ENCODE data around the gene NRXN3.

NRXN3 gene

GRCh38 chr14:78440356-78440894 is 270.3 kb downstream of the NRXN3 start:
- H3K4me1 ChIP-seq (ENCODE audit: insufficient read depth, poor library complexity, severe bottlenecking): no peaks in the 10 kb centered on the region
- no peaks in the 10 kb centered on the region for H3K36me3 ChIP-seq (ENCODE audit: low read depth)
- no peaks in the 10 kb centered on the region for H3K9me3 ChIP-seq (ENCODE audit: severe bottlenecking)
- no peak overlapping the region for H3K27ac ChIP-seq (ENCODE audit: poor library complexity, severe bottlenecking)
- H3K4me3 ChIP-seq (ENCODE audit: severe bottlenecking): no peak overlapping the region
- ATAC-seq (ENCODE audit: low read depth): no peak
- no peak for TF ChIP-seq CTCF (IDR thresholded peaks at IDR 0.05; ENCODE audit: poor library complexity, severe bottlenecking)
- no peak for DNase-seq (ENCODE audit: low spot score)
- no peaks in the 10 kb centered on the region for H3K27me3 ChIP-seq (ENCODE audit: insufficient read depth, poor library complexity, severe bottlenecking)

- no peaks in the 10 kb centered on the region for H3K9me3 ChIP-seq (ENCODE audit: severe bottlenecking)
- DNase-seq (ENCODE audit: low spot score): no peak
- H3K4me1 ChIP-seq (ENCODE audit: insufficient read depth, poor library complexity, severe bottlenecking): no peaks in the 10 kb centered on the region
- H3K27ac ChIP-seq (ENCODE audit: poor library complexity, severe bottlenecking): no peak overlapping the region
- no peaks in the 10 kb centered on the region for H3K36me3 ChIP-seq (ENCODE audit: low read depth)
- no peak for TF ChIP-seq CTCF (IDR thresholded peaks at IDR 0.05; ENCODE audit: poor library complexity, severe bottlenecking)
- H3K4me3 ChIP-seq (ENCODE audit: severe bottlenecking): no peak overlapping the region
- H3K27me3 ChIP-seq (ENCODE audit: insufficient read depth, poor library complexity, severe bottlenecking): no peaks in the 10 kb centered on the region
- ATAC-seq (ENCODE audit: low read depth): no peak
Observed at GRCh38 chr14:78443834-78444233, 273.7 kb downstream of the NRXN3 start.

GRCh38 chr14:78445275-78445674 is 275.1 kb downstream of the NRXN3 start:
- Histone ChIP-seq H3K4me3 (ENCODE audit: severe bottlenecking) (no peak overlapping the region), H3K9me3 (ENCODE audit: severe bottlenecking) (no peaks in the 10 kb centered on the region), H3K27ac (ENCODE audit: poor library complexity, severe bottlenecking) (no peak overlapping the region), H3K27me3 (ENCODE audit: insufficient read depth, poor library complexity, severe bottlenecking) (no peaks in the 10 kb centered on the region), H3K4me1 (ENCODE audit: insufficient read depth, poor library complexity, severe bottlenecking) (no peaks in the 10 kb centered on the region), H3K36me3 (ENCODE audit: low read depth) (no peaks in the 10 kb centered on the region)
- ATAC-seq (ENCODE audit: low read depth) (no peak), DNase-seq (ENCODE audit: low spot score) (no peak)
- no peak for TF ChIP-seq CTCF (IDR thresholded peaks at IDR 0.05; ENCODE audit: poor library complexity, severe bottlenecking)

- Histone ChIP-seq H3K9me3 (ENCODE audit: severe bottlenecking) (no peaks in the 10 kb centered on the region), H3K27me3 (ENCODE audit: insufficient read depth, poor library complexity, severe bottlenecking) (no peaks in the 10 kb centered on the region), H3K36me3 (ENCODE audit: low read depth) (no peaks in the 10 kb centered on the region), H3K4me3 (ENCODE audit: severe bottlenecking) (no peak overlapping the region), H3K27ac (ENCODE audit: poor library complexity, severe bottlenecking) (no peak overlapping the region), H3K4me1 (ENCODE audit: insufficient read depth, poor library complexity, severe bottlenecking) (no peaks in the 10 kb centered on the region)
- TF ChIP-seq CTCF (IDR thresholded peaks at IDR 0.05; ENCODE audit: poor library complexity, severe bottlenecking): no peak
- ATAC-seq (ENCODE audit: low read depth) (0 out of 3 replicates have a peak, but pooled peaks have one; percentile 35), DNase-seq (ENCODE audit: low spot score) (no peak)
Observed at GRCh38 chr14:78446807-78447206, 276.6 kb downstream of the NRXN3 start.

- ATAC-seq (ENCODE audit: low read depth): no peak
- DNase-seq (ENCODE audit: low spot score): no peak
- Histone ChIP-seq H3K4me1 (ENCODE audit: insufficient read depth, poor library complexity, severe bottlenecking) (no peaks in the 10 kb centered on the region), H3K36me3 (ENCODE audit: low read depth) (no peaks in the 10 kb centered on the region), H3K27ac (ENCODE audit: poor library complexity, severe bottlenecking) (no peak overlapping the region), H3K27me3 (ENCODE audit: insufficient read depth, poor library complexity, severe bottlenecking) (no peaks in the 10 kb centered on the region), H3K4me3 (ENCODE audit: severe bottlenecking) (no peak overlapping the region), H3K9me3 (ENCODE audit: severe bottlenecking) (no peaks in the 10 kb centered on the region)
- peak; percentile 72 for TF ChIP-seq CTCF (IDR thresholded peaks at IDR 0.05; ENCODE audit: poor library complexity, severe bottlenecking)
Observed at GRCh38 chr14:78448164-78449094, 278.3 kb downstream of the NRXN3 start.

Measured in RWPE2 (cell line).